OCI-LY1 (cell line): Measurements from ENCODE around the gene POLR1G.

Source experiments
- EZH2 ChIP-seq: fragments of 200-600 bp; sonication (generic), shearing (Covaris generic); IDR thresholded peaks from 2 replicates; pipeline ENCODE4 v1.8.0; 2017; ENCODE audit warnings: borderline replicate concordance, mixed run types, mild to moderate bottlenecking, antibody characterized with exemption, low read length, moderate library complexity, mixed read lengths
- TF ChIP-seq, protein P1 (sequence below): fragments of 200-600 bp; sonication (generic), shearing (Covaris generic); IDR thresholded peaks from 2 replicates; pipeline ENCODE4 v1.5.1; 2017; ENCODE audit warnings: mild to moderate bottlenecking, antibody characterized with exemption, low read length, moderate library complexity, mixed read lengths

DNA sequence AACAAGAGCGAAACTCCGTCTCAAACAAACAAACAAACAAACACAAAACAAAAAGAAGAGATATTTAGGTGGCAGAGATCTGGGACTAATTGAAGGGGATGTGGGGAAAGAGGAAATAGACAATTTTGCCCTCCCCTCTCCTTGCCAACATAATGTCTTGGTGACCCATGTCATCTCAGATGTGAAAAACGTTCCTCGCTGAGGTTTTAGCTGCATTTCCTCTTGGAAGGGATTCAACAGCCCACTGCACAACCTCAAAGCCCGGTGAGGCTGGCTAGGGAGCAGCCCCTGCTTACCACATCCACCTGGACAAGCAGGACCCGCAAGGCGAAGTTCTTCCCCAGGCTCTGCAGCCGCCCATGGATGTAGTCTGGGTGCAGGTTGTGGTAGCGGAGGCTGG, 12.4 kb downstream of the POLR1G start:
- TF ChIP-seq, protein P1, sequence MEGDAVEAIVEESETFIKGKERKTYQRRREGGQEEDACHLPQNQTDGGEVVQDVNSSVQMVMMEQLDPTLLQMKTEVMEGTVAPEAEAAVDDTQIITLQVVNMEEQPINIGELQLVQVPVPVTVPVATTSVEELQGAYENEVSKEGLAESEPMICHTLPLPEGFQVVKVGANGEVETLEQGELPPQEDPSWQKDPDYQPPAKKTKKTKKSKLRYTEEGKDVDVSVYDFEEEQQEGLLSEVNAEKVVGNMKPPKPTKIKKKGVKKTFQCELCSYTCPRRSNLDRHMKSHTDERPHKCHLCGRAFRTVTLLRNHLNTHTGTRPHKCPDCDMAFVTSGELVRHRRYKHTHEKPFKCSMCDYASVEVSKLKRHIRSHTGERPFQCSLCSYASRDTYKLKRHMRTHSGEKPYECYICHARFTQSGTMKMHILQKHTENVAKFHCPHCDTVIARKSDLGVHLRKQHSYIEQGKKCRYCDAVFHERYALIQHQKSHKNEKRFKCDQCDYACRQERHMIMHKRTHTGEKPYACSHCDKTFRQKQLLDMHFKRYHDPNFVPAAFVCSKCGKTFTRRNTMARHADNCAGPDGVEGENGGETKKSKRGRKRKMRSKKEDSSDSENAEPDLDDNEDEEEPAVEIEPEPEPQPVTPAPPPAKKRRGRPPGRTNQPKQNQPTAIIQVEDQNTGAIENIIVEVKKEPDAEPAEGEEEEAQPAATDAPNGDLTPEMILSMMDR, result no peak
- TF ChIP-seq EZH2, result no peak
